H1 (cell line): ENCODE data around the gene GPR31. TPM values are rescaled to one million over a fixed set of nuclear protein-coding genes. Genes with fewer than 3 reads are reported as not detected.
A peak's percentile ranks its signal among the peaks of the same experiment; 100 is the strongest.

Experiments
- CTCF ChIA-PET: fragments of 300-600 bp; sonication (Branson Sonifier 250); formaldehyde crosslinking; loops from one replicate; lab custom pipeline; 2021; ENCODE audit not compliant: partially characterized antibody; lab: Charles Lee
- POLR2A ChIA-PET: fragments of 300-600 bp; sonication (Branson Sonifier 250); formaldehyde crosslinking; loops from one replicate; lab custom pipeline; 2021; ENCODE audit warnings: inconsistent platforms; ENCODE audit not compliant: partially characterized antibody; lab: Charles Lee
- DNase-seq, 2 experiments: peaks; one replicate each; pipeline versions ENCODE4 v3.0.0 to v3.0.0-alpha.2; 2010 to 2022; ENCODE audit warnings: low spot score in 2 of 2, low read depth in 1 of 2, mixed read lengths in 1 of 2
- FAIRE-seq: peaks from 2 replicates; lab custom pipeline; 2011; peaks lifted over from hg19 to GRCh38; lab: Jason Lieb, UNC
- H2AFZ ChIP-seq: 2 replicates; pipeline ENCODE4 v1.8.1; 2012; ENCODE audit warnings: low read length, inconsistent platforms
- H2AK5ac ChIP-seq: 2 replicates; pipeline ENCODE4 v1.6.1; 2013; ENCODE audit warnings: low read depth, low read length
- H2BK120ac ChIP-seq: replicated peaks from 2 replicates; pipeline ENCODE3; 2013; ENCODE audit warnings: low read depth, low read length, inconsistent platforms
- H2BK12ac ChIP-seq: 2 replicates; pipeline ENCODE4 v1.6.1; 2013; ENCODE audit warnings: low read depth, low read length
- H2BK15ac ChIP-seq: 2 replicates; pipeline ENCODE4 v1.6.1; 2013; ENCODE audit warnings: low read length
- H2BK20ac ChIP-seq: 2 replicates; pipeline ENCODE4 v1.6.1; 2013; ENCODE audit warnings: low read length
- H2BK5ac ChIP-seq: 2 replicates; pipeline ENCODE4 v1.6.1; 2013; ENCODE audit warnings: low read depth, low read length
- H3K14ac ChIP-seq: 2 replicates; pipeline ENCODE4 v1.6.1; 2013; ENCODE audit warnings: inconsistent platforms; ENCODE audit not compliant: insufficient read length
- H3K18ac ChIP-seq: 2 replicates; pipeline ENCODE4 v1.6.1; 2013; ENCODE audit warnings: low read length; ENCODE audit errors: extremely low read depth
- H3K23ac ChIP-seq: 2 replicates; pipeline ENCODE4 v1.6.1; 2013; ENCODE audit warnings: inconsistent platforms; ENCODE audit not compliant: insufficient read length
- H3K23me2 ChIP-seq: 2 replicates; pipeline ENCODE4 v1.6.1; 2013; ENCODE audit warnings: low read depth, low read length
- H3K27ac ChIP-seq: 2 replicates; pipeline ENCODE4 v1.6.1; 2011; ENCODE audit warnings: low read depth, low read length, inconsistent platforms
- H3K27me3 ChIP-seq, 4 experiments: replicated peaks in 1 of 4; 1 replicate in 1 of 4; 2 replicates in 3 of 4; pipeline versions ENCODE4 v1.6.1 to v1.8.1; 2011 to 2013; ENCODE audit warnings: low read length in 3 of 4, mild to moderate bottlenecking in 3 of 4, inconsistent platforms in 2 of 4, mixed read lengths in 2 of 4, moderate library complexity in 1 of 4; ENCODE audit not compliant: control insufficient read depth in 3 of 4, insufficient read depth in 3 of 4; ENCODE audit errors: extremely low read depth in 1 of 4
- H3K36me3 ChIP-seq, 4 experiments: 2 replicates each; pipeline versions ENCODE4 v1.6.1 to v1.8.1; 2011 to 2013; ENCODE audit warnings: mild to moderate bottlenecking in 4 of 4, low read length in 3 of 4, moderate library complexity in 2 of 4, control low read depth in 1 of 4, inconsistent platforms in 1 of 4; ENCODE audit not compliant: insufficient read depth in 4 of 4, control insufficient read depth in 2 of 4
- H3K4ac ChIP-seq: replicated peaks from 2 replicates; pipeline ENCODE3; 2013; ENCODE audit warnings: low read length, low read depth, mixed read lengths, inconsistent platforms; ENCODE audit not compliant: insufficient read length
- H3K4me1 ChIP-seq, 4 experiments: replicated peaks in 1 of 4; 1 replicate in 1 of 4; 2 replicates in 3 of 4; pipeline versions ENCODE4 v1.6.1 to v1.8.1; 2011 to 2013; ENCODE audit warnings: low read length in 3 of 4, inconsistent platforms in 2 of 4, mixed read lengths in 1 of 4; ENCODE audit not compliant: insufficient read depth in 4 of 4, control insufficient read depth in 3 of 4
- H3K4me2 ChIP-seq, 2 experiments: 2 replicates each; pipeline versions ENCODE4 v1.6.1 to v1.8.1; 2011 to 2013; ENCODE audit warnings: low read depth in 2 of 2, low read length in 2 of 2, control low read depth in 1 of 2, inconsistent platforms in 1 of 2, mild to moderate bottlenecking in 1 of 2; ENCODE audit not compliant: insufficient read depth in 1 of 2
- H3K4me3 ChIP-seq, 4 experiments: fragments of 200-600, 300-600 bp in 1 of 4; sonication (generic), shearing (Covaris generic), sonication (Bioruptor Twin) in 1 of 4; 2 replicates each; pipeline versions ENCODE4 v1.5.1 to v1.8.1; 2011 to 2016; ENCODE audit warnings: low read length in 4 of 4, low read depth in 3 of 4, control low read depth in 2 of 4, inconsistent platforms in 2 of 4, mild to moderate bottlenecking in 2 of 4, mixed read lengths in 1 of 4, moderate library complexity in 1 of 4; ENCODE audit not compliant: insufficient read depth in 2 of 4; ENCODE audit errors: extremely low read depth in 1 of 4
- H3K56ac ChIP-seq: replicated peaks from 2 replicates; pipeline ENCODE3; 2013; ENCODE audit warnings: low read depth, mild to moderate bottlenecking, mixed read lengths, low read length, inconsistent platforms; ENCODE audit not compliant: insufficient read length
- H3K79me1 ChIP-seq: 2 replicates; pipeline ENCODE4 v1.6.1; 2013; ENCODE audit warnings: low read depth, low read length, control low read depth
- H3K79me2 ChIP-seq, 2 experiments: 2 replicates each; pipeline versions ENCODE4 v1.6.1 to v1.8.1; 2012 to 2013; ENCODE audit warnings: low read length in 2 of 2, mild to moderate bottlenecking in 2 of 2, inconsistent platforms in 1 of 2; ENCODE audit not compliant: insufficient read depth in 2 of 2, control insufficient read depth in 1 of 2
- H3K9ac ChIP-seq, 4 experiments: replicated peaks in 1 of 4; 1 replicate in 1 of 4; 2 replicates in 3 of 4; pipeline versions ENCODE4 v1.6.1 to v1.8.1; 2011 to 2013; ENCODE audit warnings: low read depth in 3 of 4, low read length in 3 of 4, control low read depth in 2 of 4, mild to moderate bottlenecking in 2 of 4, moderate library complexity in 2 of 4, inconsistent platforms in 1 of 4; ENCODE audit errors: extremely low read depth in 1 of 4
- H3K9me3 ChIP-seq, 2 experiments: 2 replicates each; pipeline versions ENCODE4 v1.6.1 to v1.8.1; 2012 to 2013; ENCODE audit warnings: mild to moderate bottlenecking in 2 of 2, moderate library complexity in 2 of 2, control low read depth in 1 of 2, inconsistent platforms in 1 of 2, low read depth in 1 of 2, low read length in 1 of 2, mixed read lengths in 1 of 2; ENCODE audit not compliant: insufficient read depth in 2 of 2
- H4K20me1 ChIP-seq, 2 experiments: replicated peaks in 1 of 2; 2 replicates each; pipeline versions ENCODE3 to v1.8.1; 2011 to 2013; ENCODE audit warnings: inconsistent platforms in 2 of 2, low read length in 2 of 2, mild to moderate bottlenecking in 1 of 2; ENCODE audit not compliant: insufficient read depth in 2 of 2, control insufficient read depth in 1 of 2
- H4K5ac ChIP-seq: 2 replicates; pipeline ENCODE4 v1.6.1; 2013; ENCODE audit warnings: low read length, low read depth, mixed read lengths, inconsistent platforms; ENCODE audit not compliant: insufficient read length
- H4K8ac ChIP-seq: 2 replicates; pipeline ENCODE4 v1.8.0; 2013; ENCODE audit warnings: mild to moderate bottlenecking, moderate library complexity, low read length, inconsistent platforms; ENCODE audit not compliant: insufficient read depth; ENCODE audit errors: extremely low read depth
- H4K91ac ChIP-seq: replicated peaks from 2 replicates; pipeline ENCODE3; 2013; ENCODE audit warnings: low read length, mixed read lengths, inconsistent platforms; ENCODE audit not compliant: insufficient read length
- CHD2 ChIP-seq: IDR thresholded peaks from 2 replicates; pipeline ENCODE4 v1.6.1; 2012; ENCODE audit warnings: low read length, improper control_type of control experiment
- KDM5A ChIP-seq: fragments of 200-600 bp; IDR thresholded peaks from 2 replicates; pipeline ENCODE4 v1.7.1; 2012; ENCODE audit warnings: mild to moderate bottlenecking, low read length, inconsistent platforms, mixed read lengths
- WGBS, 2 experiments: shearing (Covaris generic) in 1 of 2; methylation state at CpG; one replicate each; pipeline versions ENCODE4 v1.1.6 to v1.1.7; 2013 to 2015; ENCODE audit warnings: low lambda C conversion rate in 2 of 2, mixed read lengths in 2 of 2, inconsistent platforms in 1 of 2, low coverage in 1 of 2, missing lambda C conversion rate in 1 of 2; ENCODE audit not compliant: insufficient replicate concordance in 2 of 2, insufficient coverage in 1 of 2, insufficient read length in 1 of 2; ENCODE audit errors: extremely low coverage in 1 of 2, missing lambda C conversion rate in 1 of 2; 5-methylcytosine and 5-hydroxymethylcytosine counted together
- polyA plus RNA-seq, 7 experiments: library from polyadenylated mRNA; depleted of rRNA in 3 of 7; stranded (reverse) in 5 of 7; unstranded in 2 of 7; fragments of >200 nt in 5 of 7; fragments of 200-250 nt in 2 of 7; gene quantifications; 1 replicate in 5 of 7; 2 replicates in 1 of 7; 4 replicates in 1 of 7; pipeline versions ENCODE4 v1.2.1 to v1.2.3, GENCODE V29; 2011 to 2013; ENCODE audit warnings: missing spikeins in 2 of 7, mixed read lengths in 2 of 7
- total RNA-seq: library from RNA; stranded (reverse); fragmentation: NEBNext Ultra II Directional; extraction: Animal tissue kit (Norgen Biotek cat#: 25700); gene quantifications from 2 replicates; pipeline ENCODE4 v1.2.1, GENCODE V29; 2021

Gene GPR31
- total and polyA plus RNA-seq, 2 of the 8 experiments (the other 6 are each of a cell fraction or from before 2014, with no cell fraction given), result not detected

DNA sequence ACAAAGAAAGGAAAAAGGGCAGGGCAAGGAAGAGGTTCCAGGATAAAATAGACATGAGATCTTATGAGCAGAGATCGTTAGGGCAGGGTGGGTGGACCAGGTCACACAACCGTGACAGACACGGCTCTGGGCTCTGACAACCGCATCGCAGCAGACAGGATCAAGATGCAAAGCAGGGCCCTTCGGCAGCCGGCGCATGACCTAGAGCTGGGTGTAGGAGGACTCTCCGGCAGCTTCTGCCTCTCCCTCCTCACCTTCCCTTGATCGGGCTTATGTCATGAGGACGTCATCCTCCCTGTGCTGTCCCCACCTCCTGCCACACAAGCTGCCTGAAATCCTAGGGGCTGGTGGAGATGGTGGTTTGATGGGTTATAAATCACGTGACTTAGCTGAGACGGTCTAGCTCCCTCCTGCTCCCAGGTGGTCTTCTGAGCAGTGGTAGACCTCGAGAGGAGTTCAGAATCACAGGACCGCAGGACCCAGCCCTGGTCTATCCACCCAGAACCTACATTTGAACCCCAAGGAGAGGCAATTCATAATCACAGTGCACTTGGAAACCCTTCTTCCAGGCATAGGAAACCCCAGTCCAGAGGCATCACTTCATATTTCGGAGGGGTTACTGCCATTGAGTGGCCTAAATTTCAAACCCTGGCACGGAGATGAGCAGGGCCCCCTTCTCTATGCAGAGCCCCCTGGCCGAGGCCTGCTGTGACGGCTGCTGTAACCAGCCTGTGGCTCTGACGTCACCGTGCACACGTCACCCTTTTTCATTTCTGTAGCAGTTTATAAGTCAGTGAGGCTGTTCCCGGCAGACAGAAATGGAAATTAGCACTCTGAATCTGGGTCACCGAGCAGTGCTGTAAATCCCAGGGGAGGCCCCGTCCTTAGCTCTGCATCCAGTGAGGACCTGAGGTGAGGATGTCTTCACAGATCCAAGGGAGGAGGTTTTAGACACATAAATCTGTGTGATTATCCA, 43.6 kb downstream of the GPR31 start:
- Histone ChIP-seq H3K79me2 (no peaks in the 10 kb centered on the region), H4K5ac (no peak overlapping the region), H2AK5ac (no peak overlapping the region), H3K4me2 (no peak overlapping the region), H3K79me1 (no peaks in the 10 kb centered on the region), H3K27ac (no peak overlapping the region), H2BK15ac (0 out of 2 replicates have a peak overlapping the region, but pooled peaks have one; percentile 14), H3K4me1 (peaks cover 0 to 5% (median 0%) of the 10 kb centered on the region in 4 experiments; a peak in 3 of 7 replicates), H4K20me1 (no peaks in the 10 kb centered on the region), H2BK20ac (no peak overlapping the region), H3K4me3 (no peak overlapping the region), H3K14ac (no peak overlapping the region), H2BK120ac (no peak overlapping the region), H2BK12ac (peak overlapping the region; percentile 32; the same call in 1 of the 2 replicates), H2AFZ (no peak overlapping the region), H3K23me2 (no peaks in the 10 kb centered on the region), H3K9ac (no peak overlapping the region), H3K56ac (no peak overlapping the region), H3K9me3 (no peaks in the 10 kb centered on the region), H2BK5ac (no peak overlapping the region), H3K36me3 (no peaks in the 10 kb centered on the region), H3K18ac (no peak overlapping the region), H4K91ac (no peak overlapping the region), H4K8ac (no peak overlapping the region), H3K4ac (no peak overlapping the region), H3K27me3 (no peaks in the 10 kb centered on the region), H3K23ac (no peak overlapping the region)
- WGBS, 2 experiments, result 86% methylated on average over 24 of the region's 25 CpGs; no CpG with 5 or more reads in 1 of the 2 experiments
- DNase-seq, result no peak
- POLR2A ChIA-PET, result interaction anchor here (1.0 kb wide), 1 partner anchor 49 kb away, joined by 3 read pairs; no protein-coding TSS in a partner anchor
- no peak for FAIRE-seq
- CTCF ChIA-PET, result interaction anchor here (0.6 to 1.6 kb wide), 6 partner anchors 8 to 424 kb away, joined by 3 read pairs; no protein-coding TSS in a partner anchor
- TF ChIP-seq CHD2, result no peak
- TF ChIP-seq KDM5A, result no peak
